Transverse colon (tissue), 4 donors: Measurements from ENCODE around the gene P4HB.

Experiments used
- EP300 ChIP-seq: sonication (generic); formaldehyde crosslinking; IDR thresholded peaks from one replicate; pipeline ENCODE4 v1.6.1; 2017; ENCODE audit warnings: antibody characterized with exemption, low read depth
- POLR2A ChIP-seq: fragments of 450-650 bp; IDR thresholded peaks from one replicate; pipeline ENCODE4 v1.6.1; 2016; ENCODE audit warnings: antibody characterized with exemption, mild to moderate bottlenecking, moderate library complexity
- POLR2AphosphoS5 ChIP-seq, 3 donors: sonication (generic); formaldehyde crosslinking; IDR thresholded peaks; one replicate each; pipeline ENCODE4 v1.6.1; 2016; ENCODE audit warnings: antibody characterized with exemption in 3 of 3
- TF ChIP-seq, protein P1 (sequence below), 5 experiments: fragments of 200-600 bp in 3 of 5; fragments of 450-650 bp in 2 of 5; sonication (generic) in 3 of 5; IDR thresholded peaks; 1 replicate in 2 of 5; 2 replicates in 3 of 5; pipeline ENCODE4 v1.5.1; 2016 to 2017; ENCODE audit warnings: antibody characterized with exemption in 5 of 5, inconsistent platforms in 3 of 5, mild to moderate bottlenecking in 2 of 5, moderate library complexity in 1 of 5

GRCh38 chr17:81909231-81909630 is 48.9 kb upstream of the P4HB start:
- TF ChIP-seq POLR2A = no peak
- TF ChIP-seq, protein P1, sequence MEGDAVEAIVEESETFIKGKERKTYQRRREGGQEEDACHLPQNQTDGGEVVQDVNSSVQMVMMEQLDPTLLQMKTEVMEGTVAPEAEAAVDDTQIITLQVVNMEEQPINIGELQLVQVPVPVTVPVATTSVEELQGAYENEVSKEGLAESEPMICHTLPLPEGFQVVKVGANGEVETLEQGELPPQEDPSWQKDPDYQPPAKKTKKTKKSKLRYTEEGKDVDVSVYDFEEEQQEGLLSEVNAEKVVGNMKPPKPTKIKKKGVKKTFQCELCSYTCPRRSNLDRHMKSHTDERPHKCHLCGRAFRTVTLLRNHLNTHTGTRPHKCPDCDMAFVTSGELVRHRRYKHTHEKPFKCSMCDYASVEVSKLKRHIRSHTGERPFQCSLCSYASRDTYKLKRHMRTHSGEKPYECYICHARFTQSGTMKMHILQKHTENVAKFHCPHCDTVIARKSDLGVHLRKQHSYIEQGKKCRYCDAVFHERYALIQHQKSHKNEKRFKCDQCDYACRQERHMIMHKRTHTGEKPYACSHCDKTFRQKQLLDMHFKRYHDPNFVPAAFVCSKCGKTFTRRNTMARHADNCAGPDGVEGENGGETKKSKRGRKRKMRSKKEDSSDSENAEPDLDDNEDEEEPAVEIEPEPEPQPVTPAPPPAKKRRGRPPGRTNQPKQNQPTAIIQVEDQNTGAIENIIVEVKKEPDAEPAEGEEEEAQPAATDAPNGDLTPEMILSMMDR (IDR thresholded peaks at IDR 0.05) = no peak
- TF ChIP-seq POLR2AphosphoS5 (IDR thresholded peaks at IDR 0.05) = no peak
- no peak for TF ChIP-seq EP300
